GM18861 (cell line): ENCODE results near the gene NRXN2.

Experiments
- ATAC-seq: cut with Tn5 transposase; IDR thresholded peaks from one replicate; pipeline ENCODE4 v1.9.1; 2021; ENCODE audit not compliant: unreplicated experiment

NRXN2 gene

DNA sequence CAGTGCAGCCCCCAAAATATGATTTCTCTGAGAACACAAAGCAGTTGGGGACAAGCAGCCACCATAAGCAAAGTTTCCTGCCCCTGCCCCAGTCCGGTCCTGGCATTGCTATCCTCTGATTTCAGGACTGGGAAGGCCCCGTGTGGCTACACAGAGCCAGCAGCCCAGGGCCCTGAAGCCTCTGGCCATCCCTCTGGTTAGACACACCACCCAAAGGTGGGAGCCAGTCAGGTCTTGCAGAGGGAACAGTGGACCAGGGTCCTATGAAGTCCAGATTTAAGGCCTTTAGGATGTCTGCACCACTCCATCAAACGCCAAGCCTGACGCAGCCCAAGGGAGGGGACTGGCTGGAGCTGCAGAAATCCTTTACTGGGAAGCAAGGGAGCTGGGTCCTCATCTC, 68.6 kb downstream of the NRXN2 start:
- no peak for ATAC-seq

DNA sequence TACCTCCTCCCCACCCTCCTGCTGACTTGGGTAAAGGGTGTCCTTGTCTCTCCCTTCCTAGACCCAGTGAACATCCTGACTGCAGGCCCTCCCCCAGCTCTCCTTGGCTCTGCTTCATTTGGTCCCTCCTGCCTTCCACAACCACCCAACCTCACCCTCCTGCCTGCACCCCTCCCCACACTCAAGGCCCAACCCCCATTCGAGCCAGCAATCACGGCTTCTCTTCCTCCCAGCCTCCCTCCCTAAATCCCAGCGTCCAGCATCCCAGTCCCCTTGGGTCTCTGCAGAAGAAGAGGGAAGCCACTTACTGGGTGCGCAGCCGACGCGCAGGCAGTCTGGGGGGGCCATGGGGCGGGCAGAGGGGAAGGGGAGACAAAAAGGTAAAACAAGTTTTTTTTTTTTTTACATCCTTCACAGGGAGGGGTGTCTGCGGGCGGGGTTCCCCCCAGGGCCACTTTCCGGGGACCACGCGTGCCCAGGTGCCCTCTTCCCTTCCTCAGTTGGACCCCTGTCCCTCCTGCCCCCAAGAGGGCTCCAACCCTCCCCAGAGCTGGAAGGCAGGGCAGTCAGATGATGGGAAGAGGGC, 69.5 kb downstream of the NRXN2 start:
- ATAC-seq = no peak

DNA sequence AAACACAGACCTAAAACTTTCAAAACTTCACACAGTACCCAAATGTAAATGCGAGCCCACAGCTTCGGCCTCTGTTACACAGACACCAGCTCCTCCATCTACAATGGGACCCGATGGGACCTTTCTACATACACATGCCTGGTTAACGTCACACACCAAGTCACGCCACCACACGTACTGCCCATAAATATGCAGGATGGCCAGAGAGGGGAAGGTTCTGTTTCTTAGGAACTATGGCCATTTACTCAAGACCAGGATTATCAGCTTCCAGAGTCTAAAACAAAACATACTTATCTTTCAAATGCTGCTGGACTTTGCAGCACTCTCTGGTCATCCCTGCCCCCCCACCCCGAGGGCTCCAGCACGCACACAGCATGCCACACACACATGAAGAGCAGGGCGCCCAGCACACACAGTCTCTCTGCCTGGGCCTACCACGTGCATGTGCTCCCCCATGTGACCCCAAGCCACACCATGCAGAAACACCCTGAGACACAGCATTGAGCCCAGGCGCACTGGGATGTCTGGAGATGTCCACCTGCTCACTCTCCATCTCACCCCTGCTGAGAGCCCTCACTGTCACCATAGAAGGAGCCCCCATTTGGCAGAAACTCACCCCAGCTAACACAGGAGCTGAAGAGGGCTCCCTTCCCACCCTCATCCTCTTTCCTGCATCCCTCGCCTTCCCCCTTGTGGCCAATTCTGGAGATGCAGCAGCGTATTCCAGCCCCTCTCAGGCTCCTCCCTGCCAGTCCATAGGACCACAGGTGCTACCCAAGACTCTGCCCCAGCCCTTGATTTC, 70.2 kb downstream of the NRXN2 start:
- no peak for ATAC-seq

DNA sequence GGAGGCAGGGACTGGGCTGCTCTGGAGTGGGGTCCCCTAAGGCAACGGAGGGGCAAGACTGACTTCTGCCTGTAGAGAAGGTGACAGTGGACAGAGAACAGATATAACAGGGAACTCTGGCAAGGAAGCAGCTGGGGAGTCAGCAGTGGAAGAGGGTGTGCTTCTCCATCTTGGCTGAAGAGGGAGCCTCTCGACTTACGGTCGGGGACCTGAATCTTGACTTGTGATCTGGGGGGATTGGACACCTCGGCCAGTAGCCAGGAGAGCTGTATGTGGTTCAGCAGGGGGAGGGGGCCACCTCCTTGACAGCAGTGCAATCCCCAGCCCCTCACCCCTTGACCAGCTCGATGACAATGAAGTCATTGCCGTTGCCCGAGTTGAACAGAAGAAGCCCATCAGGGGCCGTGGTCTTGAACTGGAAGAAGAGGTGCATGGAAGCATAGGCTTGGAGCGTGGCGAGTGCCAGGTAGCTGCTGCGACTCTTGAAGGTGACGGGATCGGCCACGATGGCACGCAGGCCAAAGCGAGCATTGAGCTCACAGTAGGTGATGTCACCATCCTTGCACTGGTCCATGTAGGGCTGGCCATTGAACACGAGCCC, 72.0 kb downstream of the NRXN2 start:
- no peak for ATAC-seq

DNA sequence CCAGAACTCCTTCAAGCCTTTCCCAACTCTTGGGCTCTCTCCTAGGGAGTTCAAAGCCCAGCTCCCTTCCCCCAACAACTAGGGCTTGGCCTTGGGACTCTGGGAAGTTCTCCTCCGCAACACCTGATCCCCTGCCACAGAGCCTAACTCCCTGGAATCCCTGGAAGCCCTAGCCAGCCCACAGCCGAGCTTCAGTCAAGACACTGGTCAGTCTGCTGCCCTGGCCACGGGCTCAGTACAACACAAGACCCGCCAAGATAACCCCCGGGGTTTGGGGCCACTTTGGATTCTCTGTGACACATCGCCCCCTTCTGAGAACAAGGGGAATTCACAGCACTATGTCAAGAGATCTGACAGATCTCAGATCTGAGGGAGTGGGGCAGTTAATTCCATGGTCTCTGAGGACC, 73.7 kb downstream of the NRXN2 start:
- ATAC-seq = no peak

DNA sequence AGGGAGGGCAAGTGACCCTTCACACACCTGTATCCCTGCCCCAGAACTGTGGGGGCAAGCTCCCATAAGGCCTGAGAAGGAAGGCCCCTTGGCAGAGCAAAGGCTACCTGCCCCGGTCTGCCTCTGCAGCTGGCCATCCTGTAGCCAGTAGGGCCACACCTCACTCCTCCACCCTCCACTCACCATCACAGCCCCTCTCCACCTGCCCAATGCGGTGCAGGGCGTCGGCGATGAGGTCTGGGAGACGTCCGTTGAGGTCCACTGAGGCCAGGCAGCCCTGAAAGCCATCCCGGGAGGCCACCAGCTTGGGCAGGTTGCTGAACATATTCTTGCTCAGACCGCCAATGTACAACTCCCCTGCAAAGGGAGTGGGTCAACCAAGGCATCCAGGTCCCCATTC, 74.4 kb downstream of the NRXN2 start:
- no peak for ATAC-seq

DNA sequence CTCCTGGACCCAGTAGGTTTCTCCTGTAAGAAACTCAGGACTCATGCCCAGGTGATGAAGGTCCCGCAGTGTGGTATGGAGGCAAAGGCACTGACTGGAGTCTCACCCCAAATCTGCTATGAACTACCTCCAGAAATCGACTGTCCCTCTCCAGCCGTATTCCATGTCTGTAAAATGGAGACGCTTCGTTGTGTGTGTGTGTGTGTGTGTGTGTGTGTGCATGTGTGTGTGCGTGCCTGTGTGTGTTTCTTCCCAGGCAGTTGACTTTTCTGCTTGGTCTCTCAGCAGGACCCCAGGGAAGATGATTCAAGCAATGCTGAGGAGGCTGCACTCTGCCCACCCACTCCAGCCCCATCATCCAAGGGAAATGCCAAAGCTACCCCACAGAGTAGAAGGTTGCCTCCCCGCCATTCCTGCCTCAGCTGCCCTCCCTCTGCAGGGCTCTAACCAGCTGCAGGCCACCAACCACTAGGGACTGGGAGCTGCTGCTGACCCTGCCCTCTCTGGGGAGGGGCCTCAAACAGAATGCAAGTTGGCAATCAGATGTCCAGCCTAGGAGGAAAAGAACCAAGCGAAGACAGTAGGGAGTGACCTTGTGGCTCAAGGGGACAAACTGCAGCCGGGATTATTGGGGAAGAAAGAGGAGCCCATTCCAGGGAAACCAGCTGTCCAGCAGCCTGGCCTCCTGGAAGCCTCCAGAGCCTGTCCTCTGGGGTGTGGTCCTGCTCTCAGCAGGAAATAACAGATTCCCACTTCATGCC, 75.8 kb downstream of the NRXN2 start:
- ATAC-seq = no peak

DNA sequence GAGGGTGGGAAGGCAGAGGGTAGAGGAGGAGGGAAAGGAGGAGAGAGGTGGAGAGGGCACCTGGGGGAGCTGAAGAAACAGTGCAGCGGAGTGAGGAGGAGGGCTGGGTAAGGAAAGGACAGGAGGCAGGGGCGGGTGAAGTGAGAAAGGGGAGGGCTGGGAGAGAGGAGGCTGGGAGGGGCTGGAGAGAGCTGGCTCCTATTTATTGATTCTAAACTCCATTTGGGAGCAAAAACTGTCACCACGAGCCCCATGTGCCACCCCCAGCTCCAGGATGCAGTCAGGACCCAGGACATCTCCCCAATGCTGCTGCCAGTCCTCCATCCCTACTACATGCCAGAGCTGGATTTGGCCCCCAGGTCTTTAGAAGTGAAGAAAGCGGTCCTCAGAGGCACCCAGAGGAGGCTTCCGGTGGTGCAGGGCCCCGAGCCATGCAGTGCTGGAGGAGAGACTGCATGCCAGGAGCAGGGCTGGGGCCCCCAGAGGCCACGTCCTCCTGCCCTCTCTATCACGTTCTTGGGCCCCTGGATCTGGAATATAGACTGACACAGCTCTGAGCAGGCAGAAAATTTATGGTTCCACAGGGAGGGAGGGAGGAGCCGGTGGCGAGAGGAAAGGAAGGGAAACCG, 78.2 kb downstream of the NRXN2 start:
- no peak for ATAC-seq

DNA sequence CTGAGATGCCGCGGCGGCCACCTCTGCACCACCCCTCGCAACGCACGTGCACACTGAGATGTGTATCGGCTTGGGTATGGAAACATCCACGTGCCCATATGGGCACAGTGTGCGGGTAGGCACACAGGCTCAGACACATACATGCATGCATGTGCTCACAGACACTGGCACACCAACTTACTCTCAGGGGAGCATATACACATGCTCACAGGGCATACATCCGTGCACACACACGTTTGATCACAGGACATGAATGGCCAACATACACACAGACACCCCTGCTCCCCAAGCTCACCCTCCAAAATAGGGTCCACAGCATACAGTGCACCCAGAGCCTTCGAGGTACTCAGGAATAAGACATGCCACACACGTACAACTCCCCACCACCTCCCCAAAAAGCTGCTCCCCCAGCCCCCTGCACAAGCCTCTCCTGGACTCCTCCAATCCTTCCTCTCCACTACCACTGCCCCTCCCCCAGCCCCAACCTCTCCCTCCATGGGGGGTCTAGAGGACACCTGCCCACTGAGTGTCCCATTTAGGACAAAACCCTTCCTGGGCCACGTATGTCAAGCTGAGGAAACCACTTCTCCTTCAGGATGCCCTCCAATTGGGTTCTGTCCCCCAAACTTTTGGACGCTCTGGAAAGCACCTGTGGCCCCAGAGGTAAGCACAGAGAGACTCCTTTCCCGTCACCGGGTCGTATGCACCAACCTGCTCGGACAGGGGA, 78.9 kb downstream of the NRXN2 start:
- ATAC-seq = no peak

DNA sequence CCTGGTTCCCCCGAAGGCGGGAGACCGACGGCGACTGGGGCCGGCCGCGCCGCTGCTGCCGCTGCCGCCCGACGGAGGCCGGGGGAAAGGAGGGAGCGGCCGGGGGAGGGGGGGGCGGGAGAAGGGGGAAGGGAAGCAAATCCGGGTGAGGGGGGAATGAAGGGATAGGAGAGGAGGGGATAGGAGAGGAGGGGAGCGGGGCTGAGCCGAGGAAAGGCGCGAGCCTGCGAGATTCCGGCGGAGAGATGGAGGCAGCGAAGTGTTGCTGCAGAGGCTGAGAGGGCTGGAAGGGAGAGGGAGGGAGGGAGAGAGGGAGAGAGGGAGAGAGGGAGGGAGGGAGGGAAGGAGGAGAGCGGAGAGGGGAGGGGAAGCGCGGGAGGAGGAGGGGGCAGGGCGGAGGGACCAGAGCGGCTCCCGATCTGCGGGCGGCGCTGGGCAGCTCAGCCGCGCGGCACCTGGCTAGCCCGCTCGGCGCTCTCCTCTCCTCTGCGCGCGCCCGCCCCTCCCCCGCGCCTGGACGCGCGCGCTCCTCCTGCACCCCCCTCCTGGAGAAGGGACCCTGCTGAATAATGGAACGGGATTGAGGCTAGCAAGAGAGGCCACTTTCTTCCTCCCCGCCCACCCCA, 79.6 kb downstream of the NRXN2 start:
- no peak for ATAC-seq

DNA sequence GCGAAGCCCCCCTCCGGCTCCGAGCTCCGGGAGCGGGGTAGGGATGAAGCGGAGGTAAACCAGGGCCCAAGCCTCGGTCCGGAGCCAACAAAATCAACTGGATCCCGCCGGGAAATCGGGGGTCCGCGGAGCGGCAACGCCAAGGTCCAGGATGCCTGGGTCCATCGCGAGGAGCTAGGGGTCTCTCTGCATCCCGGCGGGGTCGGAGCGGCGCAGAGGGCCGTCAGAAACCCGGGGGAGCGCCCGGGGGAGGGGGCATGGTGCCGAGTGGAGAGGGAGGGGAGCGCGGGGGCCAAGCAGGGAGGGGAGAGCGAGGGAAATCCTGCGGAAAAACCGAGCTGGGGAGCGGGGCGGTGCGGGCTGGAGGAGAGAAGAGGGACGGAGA, 80.1 kb downstream of the NRXN2 start:
- ATAC-seq = no peak

DNA sequence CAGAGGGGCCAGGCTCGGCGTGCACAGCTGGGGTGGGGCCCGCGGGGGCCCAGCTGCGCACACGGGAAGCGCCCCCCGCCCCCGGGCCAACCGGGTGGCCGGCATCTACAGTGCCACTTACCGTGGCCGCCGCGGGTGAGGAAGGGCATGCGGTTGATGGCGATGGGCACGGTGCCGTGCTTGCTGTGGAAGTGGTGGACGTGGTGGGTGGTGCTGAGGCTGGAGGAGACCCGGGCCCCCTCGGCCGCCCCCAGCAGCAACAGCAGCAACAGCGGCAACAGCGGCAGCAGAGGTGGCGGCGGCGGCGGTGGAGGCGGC, 80.6 kb downstream of the NRXN2 start:
- ATAC-seq = no peak

DNA sequence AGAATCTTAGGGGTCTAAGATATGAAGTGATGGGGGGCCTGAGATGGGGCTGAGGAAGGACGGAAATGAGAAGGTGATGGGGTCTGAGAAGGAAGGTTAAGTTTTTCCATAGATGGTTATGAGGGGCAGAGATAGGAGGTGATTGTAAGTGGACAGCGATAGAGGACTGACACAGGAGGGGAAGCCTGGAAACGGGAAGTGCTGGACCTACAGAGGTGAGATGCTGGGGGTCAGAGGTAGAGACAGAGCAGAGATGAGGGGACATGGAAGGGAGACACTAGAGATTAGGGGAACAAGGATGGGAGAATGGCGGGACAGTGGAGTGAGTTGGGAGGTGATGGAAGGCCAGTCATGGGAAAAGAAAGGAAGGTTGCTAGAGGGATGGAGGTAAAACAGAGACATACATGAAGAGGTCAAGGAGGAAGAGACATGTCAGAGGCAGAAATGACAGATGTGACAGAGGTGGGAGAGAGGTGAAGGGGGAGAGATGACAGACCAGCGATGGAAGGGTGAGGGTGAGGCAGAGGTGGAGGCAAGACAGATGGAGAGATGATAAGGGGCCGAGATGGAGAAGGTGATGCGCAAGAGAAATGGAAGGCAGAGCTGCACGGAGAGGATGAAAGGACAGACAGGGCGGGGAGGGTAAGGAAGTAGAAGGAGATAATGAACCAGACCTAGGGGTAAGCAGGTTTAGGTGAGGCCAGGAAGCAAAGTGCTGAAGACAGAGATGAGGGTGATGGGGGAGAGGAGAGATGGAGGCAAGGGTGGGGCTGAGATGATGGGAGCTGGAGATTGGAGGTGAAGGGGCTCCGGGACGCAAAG, 81.2 kb downstream of the NRXN2 start:
- no peak for ATAC-seq

DNA sequence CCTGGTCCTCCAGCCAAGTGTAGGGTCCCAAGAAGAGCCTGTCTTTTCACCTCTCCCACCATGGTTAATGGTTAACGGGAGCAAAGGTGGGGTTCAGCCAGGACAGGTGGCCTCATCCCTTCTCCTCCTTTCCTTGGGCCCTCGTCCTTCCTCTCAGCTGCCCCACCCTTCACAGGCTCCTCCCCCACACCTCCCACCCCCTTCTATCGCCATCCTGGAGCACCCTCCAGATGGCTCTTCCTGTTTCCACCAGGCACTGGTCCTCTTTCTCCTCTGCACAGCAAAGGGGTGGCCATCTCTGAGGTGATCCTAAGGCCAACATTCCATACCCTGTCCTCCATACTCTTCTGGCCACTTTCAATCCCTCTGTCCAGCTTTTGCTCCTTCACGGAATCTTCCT, 83.1 kb downstream of the NRXN2 start:
- no peak for ATAC-seq

DNA sequence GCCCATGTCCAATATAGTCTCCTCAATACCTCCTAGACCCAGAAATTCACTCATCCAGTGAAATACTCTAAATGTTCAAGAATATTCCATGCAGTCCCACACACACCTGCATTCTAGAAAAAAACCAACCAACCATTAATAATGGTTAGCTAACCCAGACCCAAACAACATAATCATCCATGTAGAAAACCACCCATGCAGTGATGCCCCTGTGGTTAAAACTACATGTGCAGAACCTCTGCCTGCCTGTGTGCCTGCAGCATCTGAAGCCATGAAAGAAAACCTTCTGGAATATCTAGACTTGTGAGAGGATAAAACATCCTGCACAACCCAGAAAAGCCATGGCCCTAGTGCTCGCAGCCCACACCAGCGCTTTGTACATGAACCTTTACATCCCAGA, 84.2 kb downstream of the NRXN2 start:
- no peak for ATAC-seq

DNA sequence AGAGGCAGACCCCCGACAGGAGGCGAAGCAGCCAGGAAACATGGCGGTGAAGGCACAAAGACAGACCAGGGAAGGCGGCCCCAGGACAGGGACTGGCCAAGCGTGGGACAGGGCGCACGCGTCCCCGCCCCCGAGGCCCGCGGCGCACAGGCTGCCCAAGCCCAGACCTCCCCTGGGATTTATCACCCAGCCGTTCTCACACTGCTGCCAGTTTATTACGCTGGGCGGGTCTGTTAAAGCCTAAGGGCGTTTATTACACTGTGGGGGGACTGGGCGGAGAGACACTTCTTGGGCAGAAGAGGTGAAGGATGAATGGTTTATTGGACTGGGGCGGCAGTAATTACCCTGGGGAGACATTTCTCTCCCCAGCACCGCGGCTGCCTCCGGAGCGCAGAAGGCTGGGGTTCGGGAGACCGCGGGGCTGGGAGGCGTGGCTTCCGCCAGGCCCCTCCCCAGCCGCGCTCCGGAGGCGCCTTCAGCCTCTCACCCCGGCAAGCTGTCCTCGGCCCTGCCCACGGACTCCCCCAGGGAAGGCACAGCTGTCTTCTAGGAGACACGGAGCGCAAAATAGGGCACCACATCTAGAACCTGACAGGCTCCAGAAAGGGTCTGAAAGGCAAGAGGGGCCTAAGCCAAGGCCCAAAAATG, 84.9 kb downstream of the NRXN2 start:
- ATAC-seq = no peak

DNA sequence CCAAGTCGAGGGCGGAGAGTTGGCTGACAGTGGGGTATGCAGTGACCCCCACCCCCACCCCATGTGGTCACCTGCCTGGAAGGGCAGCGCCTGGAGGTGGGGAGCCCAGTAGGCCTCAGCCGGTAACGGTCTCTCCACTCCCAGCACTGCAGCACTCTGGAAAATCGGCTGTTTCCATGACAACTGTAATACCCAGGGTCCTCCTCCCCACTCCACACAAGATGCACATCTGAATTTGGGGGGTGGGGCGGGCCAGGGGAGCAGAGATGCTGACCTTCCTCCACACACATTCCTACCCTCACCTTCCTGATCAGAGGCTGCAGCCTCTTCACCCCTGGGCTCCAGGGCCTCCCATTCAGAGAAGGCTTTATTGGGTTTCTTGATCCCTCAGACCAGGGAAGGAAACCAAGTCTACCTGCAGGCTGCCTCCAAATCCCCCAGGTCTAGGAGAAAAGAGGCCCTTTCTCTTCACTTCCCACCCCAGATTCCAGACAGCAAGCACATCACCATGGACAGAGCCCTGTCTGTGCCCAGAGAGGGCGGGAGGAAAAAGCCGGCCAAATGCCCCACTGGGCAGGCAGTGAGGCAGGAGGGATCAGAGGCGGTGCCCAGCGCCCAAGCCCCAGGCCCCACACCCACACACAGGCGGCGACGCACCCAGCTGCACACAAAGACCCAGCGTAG, 85.5 kb downstream of the NRXN2 start:
- no peak for ATAC-seq

DNA sequence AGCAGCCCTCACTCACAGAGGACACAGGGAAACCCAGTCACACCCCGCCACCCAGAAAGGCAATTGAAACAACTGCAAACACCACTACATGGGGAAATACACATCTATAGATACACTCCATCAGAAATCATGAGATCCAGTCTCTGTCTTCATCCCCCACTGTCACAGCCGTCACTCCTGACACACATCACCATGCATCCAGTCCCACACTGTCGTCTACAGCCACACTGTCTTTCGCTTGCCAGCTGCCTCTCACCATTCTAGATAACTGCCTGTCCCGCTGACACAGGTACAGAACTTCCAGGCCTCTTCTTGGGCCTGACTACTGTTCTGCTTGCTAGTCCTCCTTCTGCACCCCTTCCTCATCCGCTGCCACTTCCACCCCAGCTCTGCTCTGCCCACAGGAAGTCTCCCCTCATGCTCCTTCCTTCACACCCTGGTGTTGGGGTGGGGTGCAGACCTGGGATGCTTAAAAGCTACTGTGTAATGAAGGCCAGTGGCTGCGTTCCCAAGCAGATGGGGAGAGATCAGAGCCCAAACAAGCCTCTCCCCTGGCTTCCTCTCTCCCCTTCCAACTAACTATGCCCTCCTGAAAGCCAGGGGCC, 89.3 kb downstream of the NRXN2 start:
- no peak for ATAC-seq
